Trophoblast cell (in vitro differentiated cells and primary cell): ENCODE data around the gene SMARCA5.

Experiments used
- DNase-seq, 2 donors: peaks; one replicate each; pipeline ENCODE4 v3.0.0-alpha.2; 2016
- H2AFZ ChIP-seq: 2 replicates; pipeline ENCODE4 v1.6.1; 2013; ENCODE audit warnings: low read length, moderate library complexity, mild to moderate bottlenecking; ENCODE audit not compliant: insufficient read depth, poor library complexity
- H2AK5ac ChIP-seq: 2 replicates; pipeline ENCODE4 v1.6.1; 2013; ENCODE audit warnings: mild to moderate bottlenecking, low read length
- H2BK120ac ChIP-seq: 2 replicates; pipeline ENCODE4 v1.6.1; 2013; ENCODE audit warnings: low read length, mild to moderate bottlenecking, moderate library complexity; ENCODE audit not compliant: insufficient read depth, poor library complexity
- H2BK12ac ChIP-seq: 2 replicates; pipeline ENCODE4 v1.6.1; 2013; ENCODE audit warnings: mild to moderate bottlenecking, low read length, moderate library complexity
- H2BK5ac ChIP-seq: 2 replicates; pipeline ENCODE4 v1.6.1; 2013; ENCODE audit warnings: low read length, low read depth, moderate library complexity, mild to moderate bottlenecking; ENCODE audit not compliant: poor library complexity
- H3K14ac ChIP-seq: 2 replicates; pipeline ENCODE4 v1.6.1; 2013; ENCODE audit warnings: mild to moderate bottlenecking, low read length
- H3K18ac ChIP-seq: 2 replicates; pipeline ENCODE4 v1.6.1; 2013; ENCODE audit warnings: mild to moderate bottlenecking, low read length
- H3K23ac ChIP-seq: 2 replicates; pipeline ENCODE4 v1.6.1; 2013; ENCODE audit warnings: low read length
- H3K27ac ChIP-seq: 2 replicates; pipeline ENCODE4 v1.5.1; 2013; ENCODE audit warnings: low read depth, mild to moderate bottlenecking, inconsistent platforms, low read length, moderate library complexity
- H3K27me3 ChIP-seq: 2 replicates; pipeline ENCODE4 v1.6.1; 2013; ENCODE audit warnings: inconsistent platforms, mild to moderate bottlenecking, low read length, moderate library complexity; ENCODE audit not compliant: insufficient read depth
- H3K36me3 ChIP-seq, 2 experiments: 1 replicate in 1 of 2; 2 replicates in 1 of 2; pipeline ENCODE4 v1.6.1; 2013; ENCODE audit warnings: low read length in 2 of 2, mild to moderate bottlenecking in 2 of 2, moderate library complexity in 1 of 2; ENCODE audit not compliant: insufficient read depth in 2 of 2, control insufficient read depth in 1 of 2
- H3K4ac ChIP-seq: 2 replicates; pipeline ENCODE4 v1.6.1; 2013; ENCODE audit warnings: low read depth, mild to moderate bottlenecking, low read length, moderate library complexity
- H3K4me1 ChIP-seq, 2 experiments: 1 replicate in 1 of 2; 2 replicates in 1 of 2; pipeline ENCODE4 v1.6.1; 2013; ENCODE audit warnings: low read length in 2 of 2, mild to moderate bottlenecking in 2 of 2, moderate library complexity in 1 of 2; ENCODE audit not compliant: insufficient read depth in 2 of 2, control insufficient read depth in 1 of 2
- H3K4me2 ChIP-seq: 2 replicates; pipeline ENCODE4 v1.6.1; 2013; ENCODE audit warnings: inconsistent platforms, mild to moderate bottlenecking, low read length, moderate library complexity
- H3K4me3 ChIP-seq: 2 replicates; pipeline ENCODE4 v1.5.1; 2013; ENCODE audit warnings: mild to moderate bottlenecking, low read depth, low read length, inconsistent platforms
- H3K79me1 ChIP-seq: one replicate; pipeline ENCODE4 v1.6.1; 2013; ENCODE audit warnings: low read length
- H3K79me2 ChIP-seq: 2 replicates; pipeline ENCODE4 v1.6.1; 2013; ENCODE audit warnings: low read length, mild to moderate bottlenecking; ENCODE audit not compliant: control insufficient read depth, insufficient read depth, poor library complexity
- H3K9ac ChIP-seq: 2 replicates; pipeline ENCODE4 v1.6.1; 2013; ENCODE audit warnings: mild to moderate bottlenecking, low read length
- H3K9me3 ChIP-seq: 2 replicates; pipeline ENCODE4 v1.6.1; 2013; ENCODE audit warnings: low read depth, mild to moderate bottlenecking, control low read depth, inconsistent platforms, low read length; ENCODE audit not compliant: insufficient read depth
- H4K12ac ChIP-seq: 2 replicates; pipeline ENCODE4 v1.6.1; 2013; ENCODE audit warnings: low read depth, mild to moderate bottlenecking, low read length, moderate library complexity
- H4K8ac ChIP-seq: 2 replicates; pipeline ENCODE4 v1.6.1; 2013; ENCODE audit warnings: low read depth, mild to moderate bottlenecking, low read length, moderate library complexity
- H4K91ac ChIP-seq: one replicate; pipeline ENCODE4 v1.6.1; 2013; ENCODE audit warnings: low read depth, mild to moderate bottlenecking, low read length, moderate library complexity
- WGBS: extraction: QIAGEN DNeasy Blood & Tissue Kit; methylation state at CpG from one replicate; pipeline ENCODE4 v1.1.7; 2013; ENCODE audit warnings: missing lambda C conversion rate; ENCODE audit not compliant: insufficient read length, insufficient coverage; ENCODE audit errors: extremely low coverage; 5-methylcytosine and 5-hydroxymethylcytosine counted together

SMARCA5 gene

GRCh38 chr4:143587703-143588102 is 74.2 kb downstream of the SMARCA5 start:
- H4K8ac ChIP-seq: no peak overlapping the region

DNA sequence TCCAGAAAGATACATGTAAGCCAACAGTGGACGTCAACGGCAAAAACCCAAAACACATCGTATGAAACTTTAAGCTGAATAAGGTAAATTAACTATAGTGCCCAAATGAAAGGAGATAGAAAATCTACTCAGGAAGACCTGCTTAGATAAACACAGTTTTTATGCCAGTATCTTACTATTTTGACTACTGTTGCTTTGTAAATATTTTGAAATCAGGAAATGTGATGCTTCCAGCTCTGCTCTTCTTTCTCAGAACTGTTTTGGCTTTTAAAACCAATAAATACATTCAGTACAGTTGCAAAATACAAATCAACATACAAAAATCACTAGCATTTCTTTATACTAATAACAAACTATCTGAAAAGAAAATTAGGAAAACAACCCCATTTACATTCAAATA is 83.8 kb downstream of the SMARCA5 start:
- no peak overlapping the region for H3K9ac ChIP-seq
- no peak overlapping the region for H2BK12ac ChIP-seq
- H2AK5ac ChIP-seq: no peak overlapping the region
- no peaks in the 10 kb centered on the region for H3K79me2 ChIP-seq
- H3K4me3 ChIP-seq: no peak overlapping the region
- peaks cover 2% of the 10 kb centered on the region for H3K9me3 ChIP-seq
- no peaks in the 10 kb centered on the region for H3K79me1 ChIP-seq
- no peak overlapping the region for H3K4ac ChIP-seq
- H3K18ac ChIP-seq: no peak overlapping the region
- no peak overlapping the region for H2BK5ac ChIP-seq
- no peak overlapping the region for H2BK120ac ChIP-seq
- no peak overlapping the region for H4K8ac ChIP-seq
- no peak overlapping the region for H3K23ac ChIP-seq
- no peaks in the 10 kb centered on the region for H3K27me3 ChIP-seq
- H3K14ac ChIP-seq: no peak overlapping the region
- H3K4me1 ChIP-seq: no peaks in the 10 kb centered on the region
- no peak for DNase-seq
- no peak overlapping the region for H4K12ac ChIP-seq
- H4K91ac ChIP-seq: no peak overlapping the region
- WGBS: no CpG with 5 or more reads among the region's 3 CpGs
- no peak overlapping the region for H3K4me2 ChIP-seq
- no peak overlapping the region for H3K27ac ChIP-seq
- no peak overlapping the region for H2AFZ ChIP-seq
- H3K36me3 ChIP-seq: no peaks in the 10 kb centered on the region

More at GRCh38 chr4:143587703-143588102, 74.2 kb downstream of the SMARCA5 start:
- H3K14ac ChIP-seq: no peak overlapping the region
- H3K4me3 ChIP-seq: no peak overlapping the region
- H2BK5ac ChIP-seq: no peak overlapping the region
- H2BK120ac ChIP-seq: no peak overlapping the region
- no peak overlapping the region for H3K27ac ChIP-seq
- H3K4me1 ChIP-seq: no peaks in the 10 kb centered on the region
- H3K79me2 ChIP-seq: no peaks in the 10 kb centered on the region
- DNase-seq: no peak
- no peak overlapping the region for H4K12ac ChIP-seq
- no peak overlapping the region for H2AK5ac ChIP-seq
- no peaks in the 10 kb centered on the region for H3K27me3 ChIP-seq
- no peak overlapping the region for H3K18ac ChIP-seq
- no peak overlapping the region for H2BK12ac ChIP-seq
- H3K9ac ChIP-seq: no peak overlapping the region
- H3K4me2 ChIP-seq: no peak overlapping the region
- no peak overlapping the region for H3K4ac ChIP-seq
- no peak overlapping the region for H3K23ac ChIP-seq
- H4K91ac ChIP-seq: no peak overlapping the region
- no peaks in the 10 kb centered on the region for H3K9me3 ChIP-seq
- H3K79me1 ChIP-seq: no peaks in the 10 kb centered on the region
- H2AFZ ChIP-seq: no peak overlapping the region
- no peaks in the 10 kb centered on the region for H3K36me3 ChIP-seq

GRCh38 chr4:143598816-143599215 is 85.3 kb downstream of the SMARCA5 start:
- H2BK120ac ChIP-seq: no peak overlapping the region
- H4K12ac ChIP-seq: no peak overlapping the region
- no peaks in the 10 kb centered on the region for H3K36me3 ChIP-seq
- no peaks in the 10 kb centered on the region for H3K9me3 ChIP-seq
- H3K4me3 ChIP-seq: no peak overlapping the region
- H3K4ac ChIP-seq: no peak overlapping the region
- H3K27me3 ChIP-seq: no peaks in the 10 kb centered on the region
- no peak overlapping the region for H3K23ac ChIP-seq
- no peak overlapping the region for H3K4me2 ChIP-seq
- no peak overlapping the region for H3K18ac ChIP-seq
- H4K91ac ChIP-seq: no peak overlapping the region
- H2BK5ac ChIP-seq: no peak overlapping the region
- H3K79me1 ChIP-seq: no peaks in the 10 kb centered on the region
- no peak overlapping the region for H3K14ac ChIP-seq
- no peak overlapping the region for H3K27ac ChIP-seq
- no peaks in the 10 kb centered on the region for H3K79me2 ChIP-seq
- H2AK5ac ChIP-seq: no peak overlapping the region
- H4K8ac ChIP-seq: no peak overlapping the region
- no peak overlapping the region for H3K9ac ChIP-seq
- H3K4me1 ChIP-seq: no peaks in the 10 kb centered on the region
- H2AFZ ChIP-seq: no peak overlapping the region
- no peak for DNase-seq
- no peak overlapping the region for H2BK12ac ChIP-seq

- no peak for DNase-seq
- Histone ChIP-seq H3K36me3 (no peaks in the 10 kb centered on the region), H3K14ac (no peak overlapping the region), H2BK12ac (no peak overlapping the region), H3K18ac (no peak overlapping the region), H3K4me2 (no peak overlapping the region), H3K9ac (no peak overlapping the region), H3K79me1 (no peaks in the 10 kb centered on the region), H3K23ac (no peak overlapping the region), H2AFZ (no peak overlapping the region), H3K4ac (no peak overlapping the region), H3K79me2 (no peaks in the 10 kb centered on the region), H3K27ac (no peak overlapping the region), H4K12ac (no peak overlapping the region), H3K27me3 (no peaks in the 10 kb centered on the region), H2AK5ac (no peak overlapping the region), H4K8ac (no peak overlapping the region), H2BK120ac (no peak overlapping the region), H4K91ac (no peak overlapping the region), H2BK5ac (no peak overlapping the region), H3K4me1 (no peaks in the 10 kb centered on the region), H3K9me3 (no peaks in the 10 kb centered on the region), H3K4me3 (no peak overlapping the region)
- WGBS: no CpG with 5 or more reads among the region's 1 CpG
Observed at GRCh38 chr4:143599827-143600226, 86.3 kb downstream of the SMARCA5 start.

DNA sequence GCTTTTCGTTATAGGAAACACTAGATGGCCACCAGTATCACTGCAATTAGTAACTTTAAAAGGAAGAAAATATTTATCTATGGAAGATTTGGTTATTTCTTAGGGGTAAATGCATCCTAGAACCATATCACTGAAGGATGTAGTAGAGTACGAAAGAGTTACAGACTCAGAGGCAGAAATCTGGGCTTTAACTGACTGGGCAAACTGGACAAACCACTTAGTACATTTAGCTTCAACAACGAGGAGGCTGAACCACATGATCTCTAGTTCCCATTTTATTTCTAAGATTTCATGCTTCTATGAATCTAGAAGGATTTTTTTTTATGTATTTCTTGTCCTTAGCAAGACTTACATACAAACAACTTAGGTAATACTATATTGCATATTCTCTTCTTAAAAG is 93.0 kb downstream of the SMARCA5 start:
- H3K4me1 ChIP-seq: no peaks in the 10 kb centered on the region
- H2AFZ ChIP-seq: no peak overlapping the region
- H2AK5ac ChIP-seq: no peak overlapping the region
- no peak overlapping the region for H3K18ac ChIP-seq
- H3K36me3 ChIP-seq: no peaks in the 10 kb centered on the region
- no peak overlapping the region for H3K23ac ChIP-seq
- H4K91ac ChIP-seq: no peak overlapping the region
- DNase-seq: no peak
- H3K4me3 ChIP-seq: no peak overlapping the region
- no peaks in the 10 kb centered on the region for H3K27me3 ChIP-seq
- no peak overlapping the region for H3K9ac ChIP-seq
- H4K8ac ChIP-seq: no peak overlapping the region
- H3K27ac ChIP-seq: no peak overlapping the region
- no peak overlapping the region for H3K4me2 ChIP-seq
- H3K79me2 ChIP-seq: no peaks in the 10 kb centered on the region
- H2BK5ac ChIP-seq: no peak overlapping the region
- H3K79me1 ChIP-seq: no peaks in the 10 kb centered on the region
- no peak overlapping the region for H2BK120ac ChIP-seq
- no peak overlapping the region for H3K4ac ChIP-seq
- no peak overlapping the region for H2BK12ac ChIP-seq
- peaks cover 3% of the 10 kb centered on the region for H3K9me3 ChIP-seq
- no peak overlapping the region for H4K12ac ChIP-seq
- H3K14ac ChIP-seq: no peak overlapping the region
- no CpG with 5 or more reads among the region's 3 CpGs for WGBS
